K562 (cell line): Measurements from ENCODE around the gene DPF1. TPM values are rescaled to one million over a fixed set of nuclear protein-coding genes. Genes with fewer than 3 reads are reported as not detected.
A peak's percentile ranks its signal among the peaks of the same experiment; 100 is the strongest.

Experiments used
- ATAC-seq: fragments of 200-7000 bp; cut with Tn5 transposase; 3 replicates; pipeline ENCODE4 v1.9.1; 2020; ENCODE audit warnings: moderate library complexity
- BruUV-seq: library from RNA; stranded (reverse); fragments of 400-500 nt; replicated peaks from 2 replicates; lab custom pipeline; 2021; lab: Mats Ljungman, UMichigan
- CTCF ChIA-PET: fragments of 300-600 bp; formaldehyde crosslinking; extraction: SDS; loops from one replicate; lab custom pipeline; 2021; ENCODE audit warnings: low intra/inter-chr PET ratio; lab: Yijun Ruan, JAX
- POLR2A ChIA-PET: fragments of 300-600, 350-650 bp; sonication (Branson Sonifier 250); formaldehyde crosslinking; extraction: SDS; loops from one replicate; lab custom pipeline; 2021; ENCODE audit warnings: antibody characterized with exemption, inconsistent platforms; lab: Yijun Ruan, JAX
- DNase-seq, 4 experiments: peaks; one replicate each; pipeline versions ENCODE4 v3.0.0 to v3.0.0-alpha.2; 2011 to 2018; ENCODE audit warnings: low spot score in 3 of 4, mixed read lengths in 3 of 4; ENCODE audit errors: extremely low read depth in 1 of 4
- FAIRE-seq: peaks from 2 replicates; lab custom pipeline; 2011; peaks lifted over from hg19 to GRCh38; lab: Jason Lieb, UNC
- H2AFZ ChIP-seq: 2 replicates; pipeline ENCODE4 v1.6.0; 2011; ENCODE audit warnings: low read depth, low read length, control low read depth, inconsistent platforms
- H3K27ac ChIP-seq: fragments of 200-600 bp; 3 replicates; pipeline ENCODE4 v1.8.0; 2011; ENCODE audit warnings: low read depth, mild to moderate bottlenecking, control low read depth, inconsistent platforms, low read length, moderate library complexity, mixed read lengths; ENCODE audit errors: extremely low read depth
- H3K27me3 ChIP-seq, 2 experiments: fragments of 300-600 bp in 1 of 2; 2 replicates in 1 of 2; 3 replicates in 1 of 2; pipeline versions ENCODE4 v1.6.0 to v1.8.0; 2011; ENCODE audit warnings: inconsistent platforms in 2 of 2, low read length in 2 of 2, mild to moderate bottlenecking in 1 of 2, mixed read lengths in 1 of 2, moderate library complexity in 1 of 2; ENCODE audit not compliant: control insufficient read depth in 2 of 2, insufficient read depth in 2 of 2
- H3K36me3 ChIP-seq: fragments of 300-600 bp; 3 replicates; pipeline ENCODE4 v1.8.0; 2011; ENCODE audit warnings: mild to moderate bottlenecking, low read length, inconsistent platforms; ENCODE audit not compliant: control insufficient read depth, insufficient read depth
- H3K4me1 ChIP-seq, 2 experiments: fragments of 200-600 bp in 1 of 2; replicated peaks in 1 of 2; 2 replicates in 1 of 2; 3 replicates in 1 of 2; pipeline versions ENCODE4 v1.5.1 to v1.8.0; 2011; ENCODE audit warnings: inconsistent platforms in 2 of 2, low read length in 2 of 2, mild to moderate bottlenecking in 1 of 2, mixed read lengths in 1 of 2, moderate library complexity in 1 of 2; ENCODE audit not compliant: control insufficient read depth in 2 of 2, insufficient read depth in 2 of 2
- H3K4me2 ChIP-seq: 2 replicates; pipeline ENCODE4 v1.6.1; 2011; ENCODE audit warnings: low read length, control low read depth, inconsistent platforms, mixed read lengths; ENCODE audit not compliant: insufficient read depth
- H3K4me3 ChIP-seq: fragments of 200-600 bp; sonication (generic), shearing (Covaris generic); 2 replicates; pipeline ENCODE4 v1.5.1; 2016; ENCODE audit warnings: control low read depth, inconsistent platforms
- H3K79me2 ChIP-seq: fragments of 200-600 bp; 3 replicates; pipeline ENCODE4 v1.8.0; 2011; ENCODE audit warnings: low read length, inconsistent platforms; ENCODE audit not compliant: control insufficient read depth, insufficient read depth
- H3K9ac ChIP-seq, 2 experiments: 2 replicates each; pipeline versions ENCODE4 v1.6.0 to v1.6.1; 2011; ENCODE audit warnings: low read depth in 2 of 2, low read length in 2 of 2, control low read depth in 1 of 2, inconsistent platforms in 1 of 2, mild to moderate bottlenecking in 1 of 2, mixed read lengths in 1 of 2; ENCODE audit not compliant: insufficient read depth in 1 of 2
- H3K9me1 ChIP-seq: one replicate; pipeline ENCODE4 v1.6.0; 2011; ENCODE audit warnings: inconsistent platforms, mild to moderate bottlenecking, low read length, moderate library complexity; ENCODE audit not compliant: control insufficient read depth, insufficient read depth
- H3K9me3 ChIP-seq: replicated peaks from 2 replicates; pipeline ENCODE4 v1.5.1; 2011; ENCODE audit warnings: low read depth, low read length, inconsistent platforms; ENCODE audit not compliant: control insufficient read depth, insufficient read depth
- H4K20me1 ChIP-seq: replicated peaks from 2 replicates; pipeline ENCODE4 v1.6.1; 2011; ENCODE audit warnings: low read length, inconsistent platforms, mixed read lengths; ENCODE audit not compliant: control insufficient read depth, insufficient read depth
- ATF3 ChIP-seq, 2 experiments: fragments of 450-650 bp in 1 of 2; sonication (generic) in 1 of 2; formaldehyde crosslinking in 1 of 2; IDR thresholded peaks in 1 of 2; conservative IDR thresholded peaks in 1 of 2; 2 replicates each; pipeline versions ENCODE4 v1.6.1 to v1.8.1; 2016 to 2023; ENCODE audit warnings: mild to moderate bottlenecking in 2 of 2, moderate library complexity in 2 of 2, inconsistent platforms in 1 of 2, missing genetic modification reagents in 1 of 2
- EHMT2 ChIP-seq: fragments of 450-650 bp; IDR thresholded peaks from 2 replicates; pipeline ENCODE4 v1.6.1; 2018; ENCODE audit warnings: antibody characterized with exemption
- ERF ChIP-seq: fragments of 450-650 bp; formaldehyde crosslinking; IDR thresholded peaks from 2 replicates; pipeline ENCODE4 v1.4.0; 2020; ENCODE audit warnings: mild to moderate bottlenecking, mixed read lengths
- FOXA1 ChIP-seq: fragments of 450-650 bp; IDR thresholded peaks from 2 replicates; pipeline ENCODE4 v1.6.1; 2016; ENCODE audit warnings: mild to moderate bottlenecking, borderline replicate concordance
- GABPB1 ChIP-seq: sonication (generic); formaldehyde crosslinking; IDR thresholded peaks from 2 replicates; pipeline ENCODE4 v1.8.0; 2022; ENCODE audit warnings: mild to moderate bottlenecking, missing genetic modification reagents
- NCOA1 ChIP-seq: fragments of 450-650 bp; IDR thresholded peaks from 2 replicates; pipeline ENCODE4 v1.6.1; 2016; ENCODE audit warnings: low read depth
- RBM34 ChIP-seq: fragments of 200-400 bp; formaldehyde crosslinking; IDR thresholded peaks from 2 replicates; pipeline ENCODE4 v1.6.1; 2018; ENCODE audit warnings: low read length, borderline replicate concordance; ENCODE audit not compliant: insufficient read depth
- ZNF311 ChIP-seq: fragments of 250-450 bp; sonication (Bioruptor Pico); IDR thresholded peaks from 2 replicates; pipeline ENCODE4 v1.4.0; 2020; ENCODE audit warnings: mild to moderate bottlenecking, moderate library complexity
- WGBS: fragments of 100-300 bp; shearing (Covaris generic); methylation state at CpG from one replicate; pipeline ENCODE4 v1.1.6; 2016; ENCODE audit warnings: low coverage, mixed read lengths; ENCODE audit not compliant: insufficient coverage; ENCODE audit errors: missing lambda C conversion rate; 5-methylcytosine and 5-hydroxymethylcytosine counted together
- in situ Hi-C: fragments of 300-500 bp; cut with MboI; formaldehyde crosslinking; loops from 4 replicates; pipeline ENCODE4 v1.15.0; 2018; ENCODE audit warnings: inconsistent platforms, mixed read lengths
- intact Hi-C: fragments of 100-400 bp; cut with micrococcal nuclease; formaldehyde crosslinking; loops from 2 replicates; pipeline ENCODE4 v1.14.2; 2022
- polyA plus RNA-seq, 8 experiments: library from polyadenylated mRNA; depleted of rRNA in 4 of 8; stranded (reverse) in 5 of 8; unstranded in 3 of 8; fragments of >200 nt; fragmentation: Nextera tagmentation in 2 of 8; fragmentation: Illumina TruSeq in 1 of 8; extraction: Ambion mirVana in 2 of 8; extraction: Trizol in 1 of 8; gene quantifications; 2 replicates each; pipeline versions ENCODE4 v1.2.1 to v1.2.3, GENCODE V29; 2011 to 2014; ENCODE audit warnings: inconsistent platforms in 1 of 8, missing spikeins in 1 of 8
- total RNA-seq, 7 experiments: library from RNA; depleted of rRNA in 6 of 7; stranded (reverse); fragments of >200 nt in 6 of 7; fragmentation: Illumina TruSeq in 2 of 7; extraction: Trizol in 2 of 7; gene quantifications; 2 replicates each; pipeline versions ENCODE4 v1.2.1 to v1.2.3, GENCODE V29; 2011 to 2021; ENCODE audit warnings: low replicate concordance in 1 of 7
- TF ChIP-seq, protein P1 (sequence below): fragments of 250-450 bp; sonication (Bioruptor Pico); IDR thresholded peaks from 2 replicates; pipeline ENCODE4 v1.4.0; 2020

The DPF1 gene
- total and polyA plus RNA-seq, 9 of the 15 experiments (the other 6 are each of a cell fraction or from before 2014, with no cell fraction given): 0.10 to 5.7 (median 3.1) TPM

- TF ChIP-seq, protein P1, sequence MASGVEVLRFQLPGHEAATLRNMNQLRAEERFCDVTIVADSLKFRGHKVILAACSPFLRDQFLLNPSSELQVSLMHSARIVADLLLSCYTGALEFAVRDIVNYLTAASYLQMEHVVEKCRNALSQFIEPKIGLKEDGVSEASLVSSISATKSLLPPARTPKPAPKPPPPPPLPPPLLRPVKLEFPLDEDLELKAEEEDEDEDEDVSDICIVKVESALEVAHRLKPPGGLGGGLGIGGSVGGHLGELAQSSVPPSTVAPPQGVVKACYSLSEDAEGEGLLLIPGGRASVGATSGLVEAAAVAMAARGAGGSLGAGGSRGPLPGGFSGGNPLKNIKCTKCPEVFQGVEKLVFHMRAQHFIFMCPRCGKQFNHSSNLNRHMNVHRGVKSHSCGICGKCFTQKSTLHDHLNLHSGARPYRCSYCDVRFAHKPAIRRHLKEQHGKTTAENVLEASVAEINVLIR (CRISPR knock-in tag): no peak
- TF ChIP-seq ATF3 (IDR thresholded peaks at IDR 0.05) (no peak), ATF3 (CRISPR knock-in tag; conservative IDR thresholded peaks at IDR 0.05) (no peak), NCOA1 (peak; percentile 23; the same call in 1 of the 2 replicates)
Observed at GRCh38 chr19:38224014-38224862, at the start of gene DPF1 (continued).

DNA sequence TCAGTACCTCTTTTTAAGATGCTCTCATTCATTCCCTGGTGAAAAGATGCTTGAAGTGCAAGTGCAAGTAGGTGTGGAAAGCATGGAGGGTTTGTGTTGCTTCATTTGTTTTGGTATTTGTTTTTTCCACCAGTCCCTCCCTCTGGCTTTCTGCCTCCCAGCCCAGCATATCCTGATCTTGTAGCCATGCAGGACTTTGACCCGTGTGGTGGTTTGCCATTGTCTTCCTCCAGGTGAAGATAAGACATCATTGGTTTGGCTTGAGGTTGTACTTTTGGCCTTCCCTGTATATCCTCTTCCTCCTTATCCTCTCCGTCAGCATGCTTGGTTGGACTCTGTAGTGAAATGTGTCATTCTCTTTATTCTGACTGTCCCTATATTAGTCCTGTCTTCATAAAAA lies 49.5 kb upstream of the DPF1 start:
- POLR2A ChIA-PET: interaction anchor here (0.7 kb wide), 1 partner anchor 25 kb away, joined by 3 read pairs; no protein-coding TSS in a partner anchor
- peak in 1 of 4 experiments; percentile 25 for DNase-seq
- Histone ChIP-seq H4K20me1 (no peaks in the 10 kb centered on the region), H2AFZ (peak overlapping the region; percentile 60), H3K27me3 (no peaks in the 10 kb centered on the region), H3K4me1 (peaks cover 29 to 37% of the 10 kb centered on the region in 2 experiments), H3K27ac (no peak overlapping the region), H3K4me3 (no peak overlapping the region), H3K9me1 (no peaks in the 10 kb centered on the region), H3K36me3 (no peaks in the 10 kb centered on the region), H3K9ac (peak overlapping the region in 1 of 2 experiments; percentile 14; a peak in 1 of 4 replicates), H3K9me3 (no peaks in the 10 kb centered on the region), H3K79me2 (no peaks in the 10 kb centered on the region), H3K4me2 (no peak overlapping the region)
- intact Hi-C loops: no loop called here
- CTCF ChIA-PET: no interaction called here
- in situ Hi-C loops: no loop called here
- FAIRE-seq: no peak
- no TSS peak for BruUV-seq
- no peak for ATAC-seq
- TF ChIP-seq EHMT2 (0 out of 2 replicates have a peak, but pooled peaks have one; percentile 25), GABPB1 (CRISPR knock-in tag) (no peak), ERF (CRISPR knock-in tag) (no peak), FOXA1 (no peak), ZNF311 (no peak), RBM34 (no peak)
- 20% methylated on average over 2 of the region's 2 CpGs for WGBS
